Mucosa of rectum (tissue), 2 donors: ENCODE data around the gene COMMD10.

ENCODE experiments used
- H3K27ac ChIP-seq, 2 donors: one replicate each; pipeline ENCODE4 v1.7.0; 2013; ENCODE audit warnings: inconsistent platforms in 2 of 2, low read depth in 2 of 2, low read length in 2 of 2
- H3K27me3 ChIP-seq, 2 donors: one replicate each; pipeline ENCODE4 v1.7.0; 2013; ENCODE audit warnings: low read length in 2 of 2; ENCODE audit not compliant: control insufficient read depth in 2 of 2, insufficient read depth in 2 of 2
- H3K36me3 ChIP-seq, 2 donors: one replicate each; pipeline ENCODE4 v1.7.0; 2013; ENCODE audit warnings: low read length in 2 of 2; ENCODE audit not compliant: control insufficient read depth in 2 of 2, insufficient read depth in 2 of 2
- H3K4me1 ChIP-seq, 2 donors: one replicate each; pipeline ENCODE4 v1.7.0; 2013; ENCODE audit warnings: low read length in 2 of 2, mild to moderate bottlenecking in 1 of 2; ENCODE audit not compliant: control insufficient read depth in 2 of 2, insufficient read depth in 2 of 2
- H3K4me3 ChIP-seq, 2 donors: one replicate each; pipeline ENCODE4 v1.7.0; 2013; ENCODE audit warnings: low read length in 2 of 2
- H3K9ac ChIP-seq, 2 donors: one replicate each; pipeline ENCODE4 v1.7.0; 2013; ENCODE audit warnings: low read length in 2 of 2, low read depth in 1 of 2, mild to moderate bottlenecking in 1 of 2
- H3K9me3 ChIP-seq, 2 donors: one replicate each; pipeline ENCODE4 v1.7.0; 2013; ENCODE audit warnings: low read length in 2 of 2; ENCODE audit not compliant: control insufficient read depth in 2 of 2
- donor health status: healthy.
- donor health status: Normal muscosa, but diverticular disease.

Gene COMMD10

GRCh38 chr5:116274251-116274650 is 189.4 kb downstream of the COMMD10 start:
- Histone ChIP-seq H3K27me3 (no peaks in the 10 kb centered on the region), H3K4me1 (no peaks in the 10 kb centered on the region), H3K27ac (no peak overlapping the region), H3K4me3 (no peak overlapping the region), H3K9ac (no peak overlapping the region), H3K9me3 (peaks cover 0 to 2% of the 10 kb centered on the region in 2 donors), H3K36me3 (no peaks in the 10 kb centered on the region)

DNA sequence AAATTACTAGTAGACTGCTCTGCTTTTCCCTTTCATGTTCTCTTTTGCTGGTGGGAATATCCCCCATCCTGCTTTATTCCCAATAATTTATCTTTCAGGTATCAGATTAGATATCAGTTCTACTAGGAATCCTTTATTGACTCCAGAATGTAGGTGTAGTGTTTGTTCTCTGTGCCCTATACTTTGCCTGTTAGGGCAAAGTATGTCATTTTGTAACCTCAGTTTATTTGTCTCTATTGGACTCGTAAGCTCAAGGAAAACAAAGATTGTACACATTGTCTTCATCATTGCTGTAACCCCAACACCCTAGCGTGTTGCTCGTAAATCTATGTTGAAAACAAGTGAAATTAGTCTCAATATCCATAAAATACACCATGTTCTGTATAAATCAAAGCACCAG is 190.5 kb downstream of the COMMD10 start:
- H3K27me3 ChIP-seq, result no peaks in the 10 kb centered on the region
- no peak overlapping the region for H3K27ac ChIP-seq
- H3K9me3 ChIP-seq, result peaks cover 0 to 2% of the 10 kb centered on the region in 2 donors
- no peaks in the 10 kb centered on the region for H3K36me3 ChIP-seq
- no peaks in the 10 kb centered on the region for H3K4me1 ChIP-seq
- no peak overlapping the region for H3K9ac ChIP-seq
- H3K4me3 ChIP-seq, result no peak overlapping the region

- H3K4me3 ChIP-seq, result no peak overlapping the region
- peaks cover 0 to 2% of the 10 kb centered on the region in 2 donors for H3K9me3 ChIP-seq
- no peaks in the 10 kb centered on the region for H3K36me3 ChIP-seq
- no peak overlapping the region for H3K27ac ChIP-seq
- H3K27me3 ChIP-seq, result no peaks in the 10 kb centered on the region
- no peaks in the 10 kb centered on the region for H3K4me1 ChIP-seq
- H3K9ac ChIP-seq, result no peak overlapping the region
These were observed 192.1 kb downstream of the COMMD10 start for GRCh38 chr5:116276952-116277351.

DNA sequence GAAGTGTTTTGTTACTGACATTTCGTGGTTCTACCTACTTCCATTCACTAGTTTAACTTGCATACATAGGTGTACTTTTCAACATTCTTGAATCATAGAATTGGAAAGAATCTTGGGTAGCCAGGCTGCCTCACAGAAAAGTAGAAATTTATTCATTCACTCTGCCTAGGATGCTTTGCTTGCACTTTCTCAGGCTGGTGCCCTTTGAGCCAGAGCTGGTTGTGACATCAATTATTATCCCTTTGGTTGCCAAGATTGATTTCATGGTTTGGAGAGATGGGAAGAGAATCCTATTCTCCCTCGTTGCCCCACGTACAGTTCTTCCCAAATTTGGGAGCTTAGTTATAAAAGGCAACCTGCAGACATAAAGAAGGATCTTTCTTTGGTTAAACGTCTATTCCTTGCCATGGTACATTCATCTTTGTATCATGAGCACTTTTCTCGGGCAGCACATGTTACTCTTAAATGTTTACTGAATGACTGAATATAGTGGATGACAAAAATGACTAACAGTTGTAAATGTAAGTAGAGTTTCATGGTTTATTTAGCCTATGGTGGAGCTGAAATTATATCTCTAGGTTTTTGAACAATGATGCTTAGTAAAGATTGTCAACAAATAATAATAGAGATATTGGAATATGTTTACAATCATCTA is 195.5 kb downstream of the COMMD10 start:
- no peaks in the 10 kb centered on the region for H3K4me1 ChIP-seq
- no peak overlapping the region for H3K4me3 ChIP-seq
- H3K9ac ChIP-seq, result no peak overlapping the region

GRCh38 chr5:116281309-116281708 is 196.5 kb downstream of the COMMD10 start:
- Histone ChIP-seq H3K27ac (no peak overlapping the region), H3K9me3 (no peaks in the 10 kb centered on the region), H3K27me3 (no peaks in the 10 kb centered on the region), H3K4me3 (no peak overlapping the region), H3K4me1 (no peaks in the 10 kb centered on the region), H3K36me3 (no peaks in the 10 kb centered on the region), H3K9ac (no peak overlapping the region)

More for the DNA sequence above, 195.5 kb downstream of the COMMD10 start:
- Histone ChIP-seq H3K9me3 (peaks cover 0 to 2% of the 10 kb centered on the region in 2 donors), H3K36me3 (no peaks in the 10 kb centered on the region), H3K27ac (no peak overlapping the region), H3K27me3 (no peaks in the 10 kb centered on the region)

GRCh38 chr5:116288524-116288923 is 203.7 kb downstream of the COMMD10 start:
- no peaks in the 10 kb centered on the region for H3K4me1 ChIP-seq
- H3K9ac ChIP-seq, result no peak overlapping the region
- no peaks in the 10 kb centered on the region for H3K27me3 ChIP-seq
- H3K4me3 ChIP-seq, result no peak overlapping the region
- H3K27ac ChIP-seq, result no peak overlapping the region
- H3K36me3 ChIP-seq, result no peaks in the 10 kb centered on the region
- no peaks in the 10 kb centered on the region for H3K9me3 ChIP-seq

DNA sequence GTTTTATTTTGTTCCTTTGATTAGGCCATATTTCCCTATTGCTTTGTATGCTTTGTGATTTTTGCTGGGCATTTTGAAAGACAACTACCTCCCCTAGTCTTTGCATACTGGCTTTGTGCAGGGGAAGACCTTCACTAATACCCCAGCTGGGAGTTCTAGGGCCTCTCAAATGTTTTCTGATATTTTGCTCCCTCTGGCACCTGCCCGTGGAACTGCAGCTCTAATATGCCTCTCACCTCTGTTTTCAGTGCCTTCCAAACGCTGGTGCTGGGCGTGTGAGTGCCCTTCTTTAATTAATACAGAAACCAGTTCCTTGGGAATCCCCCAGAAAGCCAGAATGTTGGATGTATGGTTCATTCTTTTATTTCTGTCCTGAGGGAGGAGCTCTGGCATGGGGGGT is 204.5 kb downstream of the COMMD10 start:
- Histone ChIP-seq H3K4me1 (no peaks in the 10 kb centered on the region), H3K4me3 (no peak overlapping the region), H3K27me3 (no peaks in the 10 kb centered on the region), H3K9ac (no peak overlapping the region), H3K9me3 (no peaks in the 10 kb centered on the region), H3K27ac (no peak overlapping the region), H3K36me3 (no peaks in the 10 kb centered on the region)

GRCh38 chr5:116291271-116291670 is 206.4 kb downstream of the COMMD10 start:
- Histone ChIP-seq H3K27ac (no peak overlapping the region), H3K9ac (no peak overlapping the region), H3K4me3 (no peak overlapping the region), H3K9me3 (no peaks in the 10 kb centered on the region), H3K4me1 (no peaks in the 10 kb centered on the region), H3K27me3 (no peaks in the 10 kb centered on the region), H3K36me3 (no peaks in the 10 kb centered on the region)

DNA sequence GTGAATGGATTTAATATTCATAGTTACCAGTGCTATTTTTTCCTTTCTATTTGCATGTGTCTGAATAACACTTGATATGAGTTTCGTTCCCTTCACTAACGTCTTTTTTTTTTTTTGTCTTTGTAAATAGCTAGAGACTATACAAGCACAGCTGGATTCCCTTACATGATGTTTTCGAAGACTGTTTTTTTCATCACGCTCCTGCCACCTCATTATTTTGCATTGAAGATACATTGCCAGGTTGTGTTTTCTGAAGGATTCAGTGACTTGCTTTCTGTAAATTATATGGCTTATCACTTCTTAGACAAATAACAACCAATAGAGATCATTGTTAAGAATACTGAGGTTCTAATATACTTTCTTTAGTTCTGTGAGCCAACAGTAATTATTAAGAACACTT is 207.5 kb downstream of the COMMD10 start:
- Histone ChIP-seq H3K27ac (no peak overlapping the region), H3K27me3 (no peaks in the 10 kb centered on the region), H3K9ac (no peak overlapping the region), H3K9me3 (peaks cover 0 to 5% of the 10 kb centered on the region in 2 donors), H3K36me3 (no peaks in the 10 kb centered on the region), H3K4me1 (no peaks in the 10 kb centered on the region), H3K4me3 (no peak overlapping the region)

DNA sequence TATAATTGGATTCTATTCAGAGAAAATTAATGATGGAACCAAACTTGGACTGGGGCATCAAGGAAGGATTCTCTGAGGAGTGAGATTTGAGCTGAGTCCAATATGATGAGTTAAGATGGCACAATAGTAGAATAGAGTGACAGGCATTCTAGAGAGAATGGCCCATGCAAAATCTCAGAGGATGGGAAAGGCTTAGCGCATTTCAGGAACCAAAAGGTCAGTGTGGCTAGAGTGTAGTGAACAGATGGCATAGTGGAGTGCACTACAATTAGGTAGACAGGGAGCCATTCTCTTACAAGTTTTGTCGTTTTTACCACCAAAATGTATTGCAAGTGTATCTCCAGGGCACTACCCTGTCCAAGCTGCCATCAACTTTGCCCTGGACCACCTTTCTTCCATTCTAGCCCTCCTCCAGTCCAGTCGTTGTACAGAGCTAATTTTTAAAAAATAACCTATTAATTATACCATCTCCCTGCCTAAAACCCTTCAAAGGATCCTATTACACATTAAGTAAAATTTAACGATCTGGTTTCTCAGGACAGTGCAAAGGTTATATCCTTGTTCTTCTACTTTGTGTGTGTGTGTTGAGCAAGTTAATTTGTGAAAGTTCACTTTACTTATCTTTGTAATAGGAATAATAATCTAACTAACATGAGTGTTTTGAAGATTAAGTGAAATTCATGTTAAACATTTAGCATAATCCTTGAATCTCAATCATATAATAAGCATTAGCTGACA is 211.7 kb downstream of the COMMD10 start:
- Histone ChIP-seq H3K9ac (no peak overlapping the region), H3K9me3 (peaks cover 3 to 12% of the 10 kb centered on the region in 2 donors), H3K27me3 (no peaks in the 10 kb centered on the region), H3K36me3 (peaks cover 13 to 16% of the 10 kb centered on the region in 2 donors), H3K4me3 (no peak overlapping the region), H3K27ac (no peak overlapping the region), H3K4me1 (no peaks in the 10 kb centered on the region)
